GM19467 (cell line): ENCODE results near the gene ULK4.
A peak's percentile ranks its signal among the peaks of the same experiment; 100 is the strongest.
"Not testable (repeated sequence)": the region's sequence is repeated elsewhere in the genome, so short reads cannot be mapped to it uniquely, and the experiment has no call there.

ENCODE experiments used
- ATAC-seq: cut with Tn5 transposase; IDR thresholded peaks from one replicate; pipeline ENCODE4 v1.9.1; 2021; ENCODE audit warnings: mild to moderate bottlenecking, moderate library complexity; ENCODE audit not compliant: unreplicated experiment

Gene ULK4

GRCh38 chr3:41960826-41961750, 815 bp downstream of the ULK4 start:
- ATAC-seq = peak; percentile 3

GRCh38 chr3:41956574-41956973, 5.3 kb downstream of the ULK4 start:
- no peak for ATAC-seq

DNA sequence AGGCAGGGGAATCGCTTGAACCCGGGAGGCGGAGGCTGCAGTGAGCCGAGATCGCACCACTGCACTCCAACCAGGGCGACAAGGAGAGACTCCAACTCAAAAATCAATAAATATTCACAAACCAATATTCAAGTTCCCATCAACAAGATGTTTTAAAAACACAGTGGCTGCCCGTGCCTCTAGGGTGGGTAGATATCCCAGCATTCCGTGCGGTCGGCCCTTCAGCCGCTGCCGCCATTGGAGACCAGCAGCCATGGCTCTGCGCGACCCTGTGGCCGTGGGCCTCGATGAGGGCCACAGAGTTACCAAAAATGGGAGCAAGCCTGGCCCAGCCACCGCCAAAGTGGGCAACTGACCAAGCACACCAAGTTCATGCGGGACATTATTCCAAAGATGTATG, 6.7 kb downstream of the ULK4 start:
- ATAC-seq = no peak

GRCh38 chr3:41943311-41943843, 18.5 kb downstream of the ULK4 start:
- ATAC-seq = no peak

GRCh38 chr3:41940393-41940792, 21.5 kb downstream of the ULK4 start:
- ATAC-seq = no peak

DNA sequence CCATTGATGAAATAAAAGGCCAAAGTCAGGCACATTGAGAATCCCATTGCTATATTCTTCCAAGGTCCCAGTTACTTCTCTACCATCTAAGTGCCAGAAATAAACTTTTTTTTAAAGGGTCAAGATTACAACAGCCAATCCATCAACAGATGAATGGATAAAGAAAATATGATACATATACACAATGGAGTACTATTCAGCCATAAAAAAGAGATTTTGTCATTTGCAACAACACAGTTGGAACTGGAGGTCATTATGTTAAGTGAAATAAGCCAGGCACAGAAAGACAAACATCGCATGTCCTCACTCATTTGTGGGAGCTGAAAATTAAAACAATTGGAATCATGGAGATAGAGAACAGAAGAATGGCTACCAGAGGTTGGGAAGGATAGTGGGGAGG, 25.5 kb downstream of the ULK4 start:
- no peak for ATAC-seq

- ATAC-seq = no peak
These were observed 28.7 kb downstream of the ULK4 start for GRCh38 chr3:41933154-41933676.

DNA sequence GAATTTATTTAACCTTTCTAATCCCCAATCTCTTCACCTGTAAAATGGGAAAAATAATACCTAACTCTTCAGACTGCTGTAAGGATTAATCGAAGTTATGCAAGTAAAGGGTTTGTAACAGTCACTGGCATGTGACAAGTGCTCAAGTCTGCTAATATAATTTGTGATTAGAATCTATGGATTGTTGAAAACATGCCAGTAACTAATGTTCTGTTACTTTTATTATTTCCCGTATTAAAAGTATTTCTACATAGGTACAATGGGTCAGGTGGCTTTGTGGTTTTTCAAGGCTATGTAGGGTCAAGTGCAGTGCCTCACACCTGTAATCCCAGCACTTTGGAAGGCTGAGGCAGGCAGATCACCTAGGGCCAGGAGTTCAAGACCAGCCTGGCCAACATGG, 29.4 kb downstream of the ULK4 start:
- no peak for ATAC-seq

- no peak for ATAC-seq
These were observed 41.4 kb downstream of the ULK4 start for GRCh38 chr3:41920406-41920965.

DNA sequence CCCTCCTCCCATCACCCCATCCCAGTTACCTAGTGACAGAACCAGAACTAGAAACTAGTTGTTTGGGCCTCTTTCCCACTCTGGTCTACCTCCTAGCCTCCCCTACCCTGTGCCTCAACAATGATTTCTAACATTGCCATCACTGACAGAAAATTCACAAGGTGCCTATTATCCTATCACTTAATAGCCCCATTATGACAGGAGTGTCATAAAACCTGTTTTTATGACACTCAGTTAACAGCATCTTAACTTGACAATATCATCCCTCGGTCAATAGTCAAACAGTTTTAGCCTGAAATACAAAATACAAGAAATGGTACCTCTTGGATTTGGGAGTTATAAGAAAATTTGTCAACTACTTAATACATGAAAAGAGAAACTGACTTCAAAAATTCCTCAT, 46.5 kb downstream of the ULK4 start:
- ATAC-seq = no peak

DNA sequence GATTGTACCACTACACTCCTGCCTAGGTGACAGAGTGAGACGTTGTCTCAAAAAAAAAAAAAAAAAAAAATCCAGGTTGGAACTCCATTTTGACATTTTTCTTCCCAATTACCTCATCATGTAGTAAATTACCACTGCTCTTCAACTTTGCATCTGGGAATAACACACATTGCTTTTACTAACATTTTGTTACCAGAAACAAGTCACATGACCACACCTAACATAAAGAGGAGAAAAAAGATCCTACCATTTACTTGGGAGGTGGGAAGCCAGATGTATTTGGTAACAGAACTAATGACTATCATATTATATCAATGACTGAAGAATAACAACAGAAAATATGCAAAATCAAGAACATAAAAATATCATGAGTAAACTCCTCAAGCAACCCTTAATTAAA, 49.6 kb downstream of the ULK4 start:
- no peak for ATAC-seq

- no peak for ATAC-seq
These were observed 54.4 kb downstream of the ULK4 start for GRCh38 chr3:41907330-41908073.

GRCh38 chr3:41900265-41900664, 61.6 kb downstream of the ULK4 start:
- no peak for ATAC-seq

DNA sequence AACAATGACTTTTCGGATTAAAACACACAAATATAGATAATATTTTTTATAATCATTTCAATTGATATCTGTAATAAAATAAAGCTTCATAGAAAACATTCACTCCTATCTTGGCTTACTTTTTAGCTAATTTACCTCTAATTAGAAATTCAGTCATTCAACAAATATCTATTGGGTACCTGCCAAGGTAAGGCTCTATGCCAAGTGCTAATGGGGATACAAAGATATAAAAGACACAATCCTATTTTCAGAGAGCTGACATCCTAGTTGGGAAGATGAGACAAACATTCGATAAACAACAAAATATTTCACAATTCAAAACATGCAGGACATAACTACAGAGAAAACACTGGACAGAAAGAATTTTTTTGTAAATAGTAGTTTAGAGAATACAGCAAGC, 63.3 kb downstream of the ULK4 start:
- no peak for ATAC-seq

DNA sequence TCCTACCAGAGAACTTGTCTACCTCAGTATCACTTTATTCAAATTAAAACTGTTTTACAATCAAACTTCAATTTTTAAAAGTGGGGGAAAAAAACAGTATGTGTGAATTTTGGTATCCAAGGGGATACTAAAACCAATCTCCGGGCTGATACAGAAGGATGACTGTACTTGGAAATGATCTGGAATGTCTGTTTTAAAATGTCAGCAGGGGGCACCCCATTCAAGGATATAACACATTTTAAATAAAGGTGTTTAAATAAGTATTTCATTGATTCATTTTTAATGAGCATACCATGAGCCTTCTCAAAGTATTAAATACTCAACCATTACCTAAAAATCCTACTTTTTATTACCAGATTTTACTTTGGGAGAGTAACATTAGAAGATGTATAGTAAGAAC, 67.9 kb downstream of the ULK4 start:
- ATAC-seq = no peak

DNA sequence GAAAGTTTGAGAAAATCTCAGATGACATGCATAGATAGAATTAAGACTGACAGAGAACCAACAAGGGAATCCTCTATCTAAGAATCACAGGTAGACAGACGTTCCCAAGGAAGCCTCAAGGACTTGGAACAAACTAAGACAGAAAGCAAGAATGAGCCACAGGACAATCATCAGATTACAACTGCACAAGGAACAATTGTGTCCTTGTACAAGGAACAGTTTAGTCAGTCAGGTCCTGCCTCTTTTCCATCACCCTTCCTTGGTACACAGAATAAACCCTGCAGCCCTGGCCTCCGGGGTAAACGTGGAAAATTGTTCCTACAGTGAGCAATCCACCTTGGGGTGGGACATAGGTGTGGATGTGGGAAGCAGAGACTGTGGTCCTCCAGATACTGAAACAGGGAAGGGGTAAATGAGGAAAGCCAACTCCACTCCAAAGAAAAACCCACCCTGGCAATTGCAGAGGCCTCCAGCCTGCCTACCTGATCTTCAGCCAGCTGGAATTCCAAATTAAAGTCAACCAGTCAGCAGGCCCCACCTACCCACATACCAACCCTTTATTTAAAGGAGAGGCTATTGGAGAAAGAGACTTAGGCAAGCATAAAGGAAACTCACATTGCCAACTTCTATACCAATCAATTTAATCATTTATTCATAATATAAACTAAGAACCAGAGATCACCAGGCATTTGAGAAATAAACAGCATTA, 73.4 kb downstream of the ULK4 start:
- ATAC-seq = no peak

DNA sequence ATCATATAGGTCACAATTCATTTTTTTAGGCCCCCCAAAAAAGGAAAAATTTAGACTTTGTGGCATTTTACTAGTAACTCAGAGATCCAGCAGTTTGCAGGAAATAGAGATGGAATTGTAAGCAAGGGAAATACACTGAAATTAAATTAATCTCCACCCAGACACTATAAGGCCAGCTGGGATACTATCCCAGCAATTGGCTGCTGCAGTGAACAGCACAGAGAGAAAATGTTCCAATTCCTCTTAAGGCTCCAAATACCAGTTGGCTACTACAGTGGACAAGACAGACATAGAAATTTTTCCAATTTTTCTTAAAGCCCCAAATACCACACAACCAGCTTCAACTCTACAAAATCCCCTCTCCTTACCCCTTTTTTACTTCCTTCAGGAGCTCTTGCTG, 78.9 kb downstream of the ULK4 start:
- ATAC-seq = no peak

DNA sequence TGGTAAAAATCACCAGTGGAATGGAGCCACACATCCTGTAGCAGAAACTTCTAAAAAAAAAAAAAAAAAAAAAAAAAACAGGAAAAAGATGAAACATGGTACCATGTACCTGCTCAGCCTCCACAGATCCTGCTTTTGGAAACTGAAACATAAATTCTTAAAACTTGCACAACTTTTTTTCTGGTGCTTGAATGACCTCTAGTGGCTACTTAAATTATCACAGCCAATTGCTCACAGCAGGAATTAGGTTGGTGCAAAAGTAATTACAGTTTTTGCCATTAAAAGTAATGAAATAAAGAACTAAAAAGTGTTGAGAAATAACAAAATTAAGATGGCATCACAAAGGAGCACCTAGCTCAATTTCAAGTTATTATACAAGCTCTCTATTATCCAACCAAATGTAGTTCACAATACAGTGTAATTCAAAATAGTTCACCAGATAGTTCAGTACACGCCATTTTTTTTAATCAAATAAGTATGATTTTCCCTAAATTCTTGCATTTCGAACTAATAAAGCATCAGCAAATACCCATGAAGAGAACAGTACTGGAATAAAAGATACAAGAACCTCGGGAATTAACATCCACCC, 80.6 kb downstream of the ULK4 start:
- no peak for ATAC-seq

GRCh38 chr3:41880387-41880786, 81.5 kb downstream of the ULK4 start:
- no peak for ATAC-seq

DNA sequence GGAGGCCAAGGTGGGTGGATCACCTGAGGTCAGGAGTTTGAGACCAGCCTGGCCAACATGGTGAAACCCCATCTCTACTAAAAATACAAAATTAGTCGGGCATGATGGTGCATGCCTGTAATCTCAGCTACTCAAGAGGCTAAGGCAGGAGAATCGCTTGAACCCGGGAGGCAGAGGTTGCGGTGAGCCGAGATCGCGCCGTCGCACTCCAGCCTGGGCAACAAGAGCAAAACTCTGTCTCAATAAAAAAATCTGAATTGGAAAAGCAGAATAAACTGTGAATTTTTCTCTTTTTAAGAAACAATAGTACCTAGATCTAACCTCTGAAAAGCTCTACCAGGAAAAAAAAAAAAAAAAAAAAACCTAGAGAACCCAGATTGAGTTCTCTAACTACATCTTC, 84.2 kb downstream of the ULK4 start:
- not testable (repeated sequence) for ATAC-seq
